GM19324 (cell line): ENCODE results near the gene SDHA.
"Not testable (repeated sequence)": the region's sequence is repeated elsewhere in the genome, so short reads cannot be mapped to it uniquely, and the experiment has no call there.

Experiments
- ATAC-seq: cut with Tn5 transposase; IDR thresholded peaks from one replicate; pipeline ENCODE4 v1.9.1; 2021; ENCODE audit warnings: mild to moderate bottlenecking, moderate library complexity; ENCODE audit not compliant: unreplicated experiment, low FRiP score

The SDHA gene

GRCh38 chr5:196350-196749 lies 21.8 kb upstream of the SDHA start:
- no peak for ATAC-seq

DNA sequence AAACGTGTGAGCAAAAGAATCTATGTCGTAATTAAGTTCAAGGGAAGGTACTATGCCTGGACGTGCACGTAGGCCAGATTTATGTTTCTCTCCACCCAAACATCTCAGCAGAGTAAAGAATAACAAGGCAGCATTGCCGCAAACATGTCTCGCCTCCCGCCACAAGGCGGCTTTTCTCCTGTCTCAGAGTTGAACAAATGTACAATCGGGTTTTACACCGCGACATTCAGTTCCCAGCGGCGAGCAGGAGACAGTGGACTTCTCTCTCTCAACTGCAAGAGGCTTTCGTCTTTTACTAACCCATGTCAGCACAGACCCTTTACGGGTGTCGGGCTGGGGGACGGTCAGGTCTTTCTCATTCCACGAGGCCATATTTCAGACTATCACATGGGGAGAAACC lies 21.1 kb upstream of the SDHA start:
- not testable (repeated sequence) for ATAC-seq

DNA sequence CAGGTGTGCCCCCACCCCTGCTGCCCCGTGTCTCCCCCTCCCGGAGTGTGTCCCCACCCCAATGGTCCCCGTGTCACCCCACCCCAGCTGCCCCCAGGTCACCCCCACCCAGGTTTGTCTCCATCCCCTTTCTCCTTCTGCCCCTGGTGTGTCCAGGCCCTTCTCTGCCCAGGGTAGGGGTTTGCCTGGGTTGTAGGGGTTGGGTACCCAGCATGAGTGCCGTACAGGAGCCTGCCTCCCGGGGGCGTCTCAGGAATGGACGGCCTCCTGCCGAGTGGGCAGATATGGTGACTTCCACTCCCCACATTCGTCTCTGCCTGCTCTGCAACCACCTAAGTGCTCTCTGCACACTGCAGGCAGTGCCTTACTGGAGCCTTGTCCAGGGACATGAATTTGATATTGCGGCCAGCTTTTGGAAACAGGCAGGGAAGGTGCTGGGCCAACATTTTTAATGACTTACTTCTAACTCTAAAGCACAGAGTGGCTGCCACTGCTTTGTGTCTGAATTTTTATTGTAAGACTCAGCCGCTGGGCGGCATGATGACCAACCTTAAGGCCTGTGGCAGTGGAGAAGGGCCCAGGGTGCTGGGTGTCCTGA lies 20.1 kb upstream of the SDHA start:
- no peak for ATAC-seq

DNA sequence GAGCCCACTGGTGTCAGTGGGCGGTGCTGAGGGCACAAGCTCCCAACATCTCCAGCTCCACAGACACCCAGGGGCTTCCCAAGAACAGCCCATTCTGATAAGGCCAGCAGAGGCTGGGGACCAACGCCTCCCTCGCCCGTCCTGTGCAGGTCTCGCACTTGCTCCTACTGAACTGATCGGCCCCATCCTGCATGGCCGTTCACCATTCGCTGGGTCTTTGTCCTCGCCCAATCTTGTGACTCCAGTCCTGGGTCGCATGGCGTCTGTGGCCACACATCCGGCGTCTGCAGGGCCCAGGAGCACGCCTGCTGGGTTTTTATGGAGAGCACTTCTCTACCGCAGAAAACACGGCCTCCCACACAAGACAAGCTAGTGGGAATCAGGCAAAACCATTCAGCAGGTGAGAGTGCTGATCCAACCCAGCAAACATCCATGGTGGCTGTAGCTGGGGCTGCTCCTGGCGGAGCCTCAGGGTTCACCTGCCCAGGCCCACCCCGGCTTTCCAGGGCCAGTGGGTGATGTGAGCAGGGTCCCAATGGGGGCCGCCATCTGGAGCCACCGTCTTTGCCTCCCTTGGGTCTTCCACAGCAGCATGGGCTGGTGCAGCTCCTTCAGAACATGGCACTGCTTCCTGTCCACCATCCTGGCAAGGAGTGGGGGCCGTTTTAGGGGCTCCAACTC lies 19.5 kb upstream of the SDHA start:
- no peak for ATAC-seq

- ATAC-seq, result no peak
Observed at GRCh38 chr5:199197-199949, 18.7 kb upstream of the SDHA start.

DNA sequence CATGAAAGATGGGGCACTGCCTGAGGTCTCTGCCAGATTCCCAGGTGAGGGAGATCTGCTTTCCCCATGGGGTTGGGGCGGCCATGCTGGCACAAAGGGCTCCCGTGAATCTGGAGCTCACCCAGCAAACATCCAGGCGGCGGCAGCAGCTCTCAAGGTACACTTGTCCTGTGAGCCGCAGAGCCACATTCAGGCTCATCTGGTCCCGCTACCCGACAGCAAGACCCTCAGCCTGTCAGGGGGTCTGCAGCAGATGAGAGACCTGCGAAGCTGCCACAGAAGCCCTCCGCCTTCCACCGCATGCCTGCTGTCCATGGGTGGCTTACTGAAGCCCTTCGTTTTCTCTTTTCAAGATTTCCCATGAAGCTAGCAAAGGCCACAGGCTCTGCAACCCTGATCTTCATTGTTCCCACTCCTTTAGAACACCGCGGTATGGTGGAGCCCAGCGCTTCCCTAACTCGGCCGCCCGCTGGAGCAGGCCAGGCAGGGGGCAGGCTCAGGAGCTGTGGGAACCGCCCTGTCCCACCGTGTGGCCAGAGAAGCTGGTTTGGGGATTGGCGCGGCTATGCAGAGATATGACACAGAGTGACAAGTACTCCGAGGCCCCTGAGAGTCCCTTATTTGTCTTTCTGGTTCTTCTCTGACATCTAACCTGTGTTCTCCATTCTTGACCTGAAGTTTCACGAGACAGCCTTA lies 18.0 kb upstream of the SDHA start:
- ATAC-seq, result no peak

GRCh38 chr5:200985-201384 lies 17.1 kb upstream of the SDHA start:
- ATAC-seq, result no peak

- ATAC-seq, result no peak
Observed at GRCh38 chr5:201672-202071, 16.4 kb upstream of the SDHA start.

DNA sequence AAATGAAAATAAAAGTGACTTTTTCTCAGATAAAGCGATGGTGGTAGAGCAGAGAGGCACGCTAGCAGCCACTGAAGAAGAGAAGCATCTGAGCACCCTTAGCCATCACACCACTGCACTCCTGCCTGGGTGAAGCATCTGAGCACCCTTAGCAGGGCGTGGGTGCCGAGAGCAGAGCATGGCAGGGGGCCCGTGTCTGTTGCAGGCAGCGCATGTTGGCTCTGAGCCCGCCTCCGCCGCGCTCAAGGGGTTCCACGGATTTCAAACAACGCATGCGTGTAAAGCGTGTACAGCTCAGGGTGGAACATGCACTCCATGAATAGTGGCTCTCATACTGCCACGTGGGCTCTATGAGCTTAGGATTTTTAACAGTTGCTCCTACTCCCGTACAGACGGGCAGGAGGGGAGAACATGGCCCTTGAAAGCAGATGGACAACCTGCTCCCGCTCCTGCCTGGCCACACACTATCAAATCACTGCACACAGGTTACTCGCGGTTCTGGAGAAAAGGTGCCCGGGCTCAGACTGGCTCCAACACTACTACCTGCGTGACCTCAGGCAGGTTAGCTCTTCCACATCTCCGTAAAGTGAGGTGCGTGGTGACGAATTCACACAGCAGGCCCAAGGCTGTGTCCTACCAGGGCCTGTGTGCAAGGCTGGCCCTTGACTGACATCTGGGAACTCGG lies 14.7 kb upstream of the SDHA start:
- no peak for ATAC-seq

GRCh38 chr5:204001-204400 lies 14.1 kb upstream of the SDHA start:
- no peak for ATAC-seq

DNA sequence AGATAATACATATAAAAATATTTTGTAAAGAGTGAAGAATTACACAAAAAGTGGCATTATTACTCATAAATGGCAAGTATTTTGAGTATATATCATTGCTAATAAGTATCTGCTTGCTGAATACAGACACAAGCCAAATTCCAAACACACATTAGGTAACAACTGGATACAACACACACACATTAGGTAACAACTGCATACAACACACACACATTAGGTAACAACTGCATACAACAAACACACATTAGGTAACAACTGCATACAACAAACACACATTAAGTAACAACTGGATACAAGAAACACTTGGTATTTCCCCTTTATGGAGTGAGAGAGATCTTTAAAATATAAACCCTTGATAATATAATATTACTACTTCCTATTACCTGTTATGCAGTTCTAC lies 13.7 kb upstream of the SDHA start:
- ATAC-seq, result no peak

- ATAC-seq, result no peak
Observed at GRCh38 chr5:204966-205670, 13.0 kb upstream of the SDHA start.

- no peak for ATAC-seq
Observed at GRCh38 chr5:206406-206805, 11.7 kb upstream of the SDHA start.

DNA sequence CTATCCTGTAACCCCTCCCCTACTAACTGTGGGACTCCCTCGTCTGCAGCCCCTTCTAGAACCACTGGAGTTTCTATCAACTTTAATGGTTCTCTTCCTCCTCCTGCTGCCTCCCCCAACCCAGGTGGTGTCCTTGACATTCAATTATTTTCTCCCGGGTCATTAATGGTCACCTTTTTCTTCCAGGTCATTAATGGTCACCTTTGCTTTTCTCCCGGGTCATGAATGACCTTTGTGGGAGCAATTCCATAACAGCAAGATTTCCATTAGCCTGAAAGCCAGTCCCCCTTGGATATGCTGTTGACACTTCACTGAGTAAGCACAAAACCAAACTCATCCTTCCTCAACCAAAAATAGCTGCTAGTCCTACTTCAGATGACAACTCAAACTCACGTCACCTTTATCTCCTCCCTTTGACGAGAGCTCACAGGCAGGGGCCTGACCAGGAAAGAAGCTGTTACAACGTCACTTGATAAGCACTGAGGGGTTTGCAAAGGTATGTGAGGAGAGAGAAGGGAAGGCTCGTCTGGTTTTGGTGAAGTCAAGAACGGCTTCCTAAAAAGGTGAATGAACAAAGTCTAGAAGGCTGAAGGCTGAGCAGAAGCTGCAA lies 11.1 kb upstream of the SDHA start:
- no peak for ATAC-seq

DNA sequence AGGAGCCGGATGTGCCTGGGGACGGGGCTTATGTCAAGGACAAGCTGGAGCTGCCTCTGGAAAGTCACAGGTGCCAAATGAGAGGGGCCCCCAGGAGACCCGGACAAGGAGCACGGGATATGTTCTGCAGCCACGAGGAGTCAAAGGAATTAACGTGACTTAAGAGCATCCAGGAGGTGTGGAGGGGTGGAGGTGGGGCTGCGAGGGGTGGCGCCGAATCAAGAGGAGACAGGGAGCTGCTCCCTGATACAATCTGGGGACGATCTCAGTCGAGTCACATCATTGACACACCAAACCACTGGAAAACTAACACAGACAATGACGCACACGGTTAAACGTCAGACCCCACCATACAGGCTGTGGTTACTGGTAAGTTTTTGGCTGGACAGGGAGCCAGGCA lies 10.5 kb upstream of the SDHA start:
- no peak for ATAC-seq

GRCh38 chr5:208449-209114 lies 9.5 kb upstream of the SDHA start:
- no peak for ATAC-seq

DNA sequence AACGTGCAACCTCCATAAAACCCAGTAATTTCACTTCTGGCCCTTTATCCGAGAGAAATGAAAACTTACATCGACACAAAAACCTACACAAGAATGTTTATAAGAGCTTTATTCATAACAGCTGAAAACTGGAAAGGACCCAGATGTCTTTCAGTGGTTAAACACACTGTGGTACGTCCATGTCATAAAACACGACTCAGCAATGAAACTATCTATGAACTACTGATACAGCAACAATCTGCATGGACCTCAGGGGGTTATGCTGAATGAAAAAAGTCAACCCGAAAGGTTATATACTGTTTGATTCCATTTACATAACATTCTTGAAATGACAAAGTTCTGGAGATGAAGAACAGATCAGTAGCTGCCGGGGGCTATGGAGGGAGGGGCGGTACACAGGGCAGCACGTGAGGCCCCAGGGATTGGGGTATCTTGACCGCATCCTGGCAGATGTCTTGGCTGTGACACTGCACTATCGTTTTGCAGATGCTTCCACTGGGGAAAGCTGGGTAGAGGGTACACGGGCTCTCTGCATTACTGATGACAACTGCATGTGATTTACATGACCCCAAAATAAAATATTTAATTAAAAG lies 4.2 kb upstream of the SDHA start:
- no peak for ATAC-seq

GRCh38 chr5:215256-215655 lies 2.9 kb upstream of the SDHA start:
- ATAC-seq, result not testable (repeated sequence)

DNA sequence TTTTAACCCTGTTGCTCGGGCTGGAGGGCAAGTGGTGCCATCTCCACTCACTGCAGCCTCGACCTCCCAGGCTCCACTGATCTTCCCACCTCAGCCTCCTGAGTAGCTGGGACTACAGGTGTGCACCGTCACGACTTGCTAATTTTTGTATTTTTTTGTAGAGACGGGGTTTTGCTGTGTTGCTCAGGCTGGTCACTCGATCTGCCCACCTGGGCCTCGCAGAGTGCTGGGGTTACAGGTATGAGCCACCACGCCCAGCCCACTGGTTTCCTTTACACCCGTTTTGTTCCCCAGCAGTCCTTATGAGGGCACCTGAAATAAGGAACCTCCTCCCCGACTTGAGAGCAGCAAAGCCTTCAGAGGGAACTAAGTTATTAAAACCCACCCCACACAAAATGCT lies 2.0 kb upstream of the SDHA start:
- not testable (repeated sequence) for ATAC-seq
